Stimulated activated CD8-positive, alpha-beta memory T cell treated with anti-CD3 and anti-CD28 coated beads, Interleukin-4, amount 100 ng/mL, for 48 hours (primary cell): Measurements from ENCODE around the gene AMZ1.
A peak's percentile ranks its signal among the peaks of the same experiment; 100 is the strongest.

Source experiments
- DNase-seq: peaks from one replicate; pipeline ENCODE4 v3.0.0-alpha.2; 2020

The AMZ1 gene, protein sequence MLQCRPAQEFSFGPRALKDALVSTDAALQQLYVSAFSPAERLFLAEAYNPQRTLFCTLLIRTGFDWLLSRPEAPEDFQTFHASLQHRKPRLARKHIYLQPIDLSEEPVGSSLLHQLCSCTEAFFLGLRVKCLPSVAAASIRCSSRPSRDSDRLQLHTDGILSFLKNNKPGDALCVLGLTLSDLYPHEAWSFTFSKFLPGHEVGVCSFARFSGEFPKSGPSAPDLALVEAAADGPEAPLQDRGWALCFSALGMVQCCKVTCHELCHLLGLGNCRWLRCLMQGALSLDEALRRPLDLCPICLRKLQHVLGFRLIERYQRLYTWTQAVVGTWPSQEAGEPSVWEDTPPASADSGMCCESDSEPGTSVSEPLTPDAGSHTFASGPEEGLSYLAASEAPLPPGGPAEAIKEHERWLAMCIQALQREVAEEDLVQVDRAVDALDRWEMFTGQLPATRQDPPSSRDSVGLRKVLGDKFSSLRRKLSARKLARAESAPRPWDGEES

DNA sequence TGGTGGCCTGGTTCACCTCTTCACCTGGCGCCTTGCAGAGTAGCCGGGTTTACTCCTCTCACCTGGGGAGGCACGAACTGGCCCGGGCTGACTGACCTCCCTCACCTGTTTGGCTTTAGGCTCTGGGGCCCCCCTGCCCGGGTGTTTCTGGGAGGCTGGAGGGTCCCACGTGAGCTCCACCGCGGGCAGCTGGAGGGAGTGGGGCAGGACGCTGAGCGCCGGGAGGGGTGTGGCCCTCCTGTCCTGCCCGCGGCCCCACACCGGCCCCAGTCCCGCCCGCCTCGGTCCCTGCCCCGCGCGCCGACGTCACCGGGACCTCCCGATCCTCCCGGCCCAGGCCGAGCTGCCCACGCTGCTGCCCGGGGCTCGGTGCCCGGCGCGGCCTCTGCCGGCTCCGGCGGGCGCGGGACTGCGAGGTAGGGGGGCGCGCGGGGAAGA is at the start of gene AMZ1:
Gene AMZ1 (plus strand): TSS at position 322 of the 438 bp plus-strand sequence. CDS start 12,250 bp downstream, outside the sequence.
- no peak for DNase-seq

DNA sequence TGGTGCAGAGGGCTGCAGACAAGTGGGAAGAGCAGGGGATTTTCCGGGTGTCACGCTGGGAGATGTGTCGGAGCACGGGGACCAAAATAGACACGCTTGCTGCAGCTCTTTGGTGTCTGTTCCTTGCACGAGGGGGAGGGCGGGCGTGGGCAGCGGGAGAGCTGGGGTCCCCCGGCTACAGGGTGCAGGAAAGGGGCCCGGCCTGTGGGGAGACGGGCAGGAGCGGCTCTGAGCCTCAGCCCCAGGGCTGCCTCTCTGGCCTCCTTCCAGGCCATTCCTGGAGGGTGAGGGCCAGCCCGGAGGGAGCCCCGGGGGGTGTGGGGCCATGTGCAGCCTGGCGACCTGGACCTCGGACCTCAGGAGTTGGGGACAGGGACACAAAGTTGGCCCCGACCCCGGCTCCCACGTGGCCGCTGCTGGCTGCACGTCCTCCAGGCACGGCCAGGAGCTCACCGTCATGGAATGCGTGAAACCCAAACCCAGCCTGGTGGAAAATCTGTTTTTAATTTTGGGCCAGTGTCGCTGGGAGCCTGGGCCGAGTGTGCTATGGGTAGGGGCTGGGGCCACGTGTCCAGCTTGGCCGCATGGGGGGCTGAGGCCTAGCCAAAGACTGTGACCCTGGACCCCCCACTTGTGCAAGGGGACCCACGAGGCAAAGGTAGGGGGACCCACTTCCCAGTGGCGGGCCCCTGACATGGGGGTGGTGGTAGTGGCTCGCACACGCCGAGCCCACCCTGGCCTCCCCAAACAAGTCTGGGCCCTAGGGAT is 49.6 kb upstream of the AMZ1 start:
- no peak for DNase-seq

DNA sequence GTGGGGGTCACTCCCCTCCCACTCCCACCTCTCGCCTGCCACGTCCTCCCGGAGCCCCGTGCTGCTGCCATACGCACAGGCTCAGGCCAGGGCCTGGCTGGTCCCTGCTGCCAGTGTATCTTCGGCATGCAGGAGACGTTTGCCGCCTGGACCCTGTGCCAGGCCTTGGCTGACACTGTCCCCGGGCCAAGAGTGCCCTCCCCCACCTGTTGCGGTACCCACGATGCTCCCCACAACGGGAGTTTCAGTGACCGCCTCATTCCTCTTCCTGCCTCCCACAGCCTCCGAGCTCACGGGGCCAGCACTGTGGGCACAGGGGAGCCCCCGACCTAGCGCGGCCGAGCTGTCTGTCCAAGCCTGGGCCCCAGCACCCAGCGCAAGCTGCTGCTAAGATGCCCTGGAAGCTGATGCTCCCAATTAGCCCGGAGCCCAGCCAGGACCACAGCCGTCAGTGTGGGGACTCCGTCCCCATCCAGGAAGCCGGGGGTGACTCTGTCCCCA is 48.8 kb upstream of the AMZ1 start:
- DNase-seq = no peak

DNA sequence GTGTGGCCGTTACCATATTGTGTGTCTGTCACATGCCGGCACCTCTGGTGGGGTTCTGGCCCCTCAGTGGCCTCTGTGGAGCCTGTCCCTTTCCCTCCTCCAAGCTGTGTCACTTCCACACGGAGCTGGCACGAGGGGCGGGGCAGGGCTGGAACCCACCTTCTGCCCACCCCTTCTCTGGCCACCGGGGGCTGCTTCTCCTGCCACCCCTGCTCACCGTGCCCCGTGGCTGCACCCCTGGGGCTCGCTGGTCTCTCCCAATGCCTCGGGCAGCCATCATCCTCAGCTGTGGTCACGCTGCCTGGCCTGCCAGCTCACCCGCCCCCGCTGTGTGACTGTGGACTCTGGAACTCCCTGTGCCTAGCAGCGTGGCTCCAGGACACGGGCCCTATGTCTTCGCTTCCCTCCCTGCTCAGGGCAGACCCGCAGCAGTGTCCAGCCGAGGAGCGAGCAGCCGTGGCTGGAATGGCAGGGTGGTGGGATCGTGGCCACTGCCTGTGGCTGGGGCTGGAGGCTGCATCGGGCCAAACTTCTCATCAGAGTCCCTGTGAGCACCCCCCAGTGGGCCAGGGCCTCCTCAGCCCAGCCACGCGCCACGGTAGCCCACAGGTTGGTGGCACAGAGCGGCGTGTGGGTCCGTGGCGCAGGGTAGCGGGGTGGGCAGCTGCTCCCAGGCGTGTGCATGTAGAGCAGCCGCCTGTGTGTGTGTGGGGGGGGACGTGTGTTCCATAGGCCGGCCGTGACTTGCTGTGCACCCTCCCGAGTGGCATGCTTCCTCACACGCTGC is 48.1 kb upstream of the AMZ1 start:
- DNase-seq = no peak

DNA sequence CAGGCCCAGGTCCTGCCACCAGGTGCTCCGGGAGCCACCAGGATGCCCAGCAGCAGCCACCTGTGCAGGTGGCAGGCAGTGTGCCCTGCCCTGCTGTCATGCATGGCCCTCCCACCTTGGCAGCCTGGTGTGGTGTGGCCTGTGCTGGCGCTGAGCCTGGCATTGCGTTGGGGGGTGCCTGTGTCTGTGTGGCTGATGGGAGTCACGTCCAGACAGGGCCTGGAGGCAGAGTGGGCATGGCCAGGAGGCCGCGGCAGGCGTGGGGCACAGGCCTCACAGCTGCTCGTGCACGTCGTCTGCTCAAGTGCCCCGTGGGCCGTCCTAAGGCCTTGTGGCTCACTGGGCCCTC is 47.5 kb upstream of the AMZ1 start:
- no peak for DNase-seq

DNA sequence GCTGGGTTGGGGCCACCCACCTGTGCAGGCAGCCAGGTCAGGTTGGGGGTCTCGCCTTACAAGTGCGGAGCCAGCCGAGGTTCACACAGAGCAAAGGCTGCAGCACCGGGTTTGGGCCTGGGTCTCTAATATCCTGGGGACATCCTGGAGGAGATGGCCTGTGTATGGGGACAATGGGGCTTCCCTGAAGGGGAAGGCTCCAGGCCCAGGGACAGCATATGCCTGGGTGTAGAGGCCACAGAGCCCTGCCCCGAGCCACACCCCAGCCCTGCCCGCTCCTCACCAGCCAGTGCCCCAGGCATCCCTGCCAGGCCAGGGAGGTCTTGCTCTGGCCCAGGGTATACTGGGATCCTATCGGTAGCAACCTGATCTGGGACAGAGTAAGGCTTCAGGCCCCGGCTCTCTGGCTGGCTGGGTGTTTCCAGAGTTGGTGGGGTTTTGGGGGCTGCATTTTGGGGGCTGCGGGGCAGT is 47.1 kb upstream of the AMZ1 start:
- no peak for DNase-seq

DNA sequence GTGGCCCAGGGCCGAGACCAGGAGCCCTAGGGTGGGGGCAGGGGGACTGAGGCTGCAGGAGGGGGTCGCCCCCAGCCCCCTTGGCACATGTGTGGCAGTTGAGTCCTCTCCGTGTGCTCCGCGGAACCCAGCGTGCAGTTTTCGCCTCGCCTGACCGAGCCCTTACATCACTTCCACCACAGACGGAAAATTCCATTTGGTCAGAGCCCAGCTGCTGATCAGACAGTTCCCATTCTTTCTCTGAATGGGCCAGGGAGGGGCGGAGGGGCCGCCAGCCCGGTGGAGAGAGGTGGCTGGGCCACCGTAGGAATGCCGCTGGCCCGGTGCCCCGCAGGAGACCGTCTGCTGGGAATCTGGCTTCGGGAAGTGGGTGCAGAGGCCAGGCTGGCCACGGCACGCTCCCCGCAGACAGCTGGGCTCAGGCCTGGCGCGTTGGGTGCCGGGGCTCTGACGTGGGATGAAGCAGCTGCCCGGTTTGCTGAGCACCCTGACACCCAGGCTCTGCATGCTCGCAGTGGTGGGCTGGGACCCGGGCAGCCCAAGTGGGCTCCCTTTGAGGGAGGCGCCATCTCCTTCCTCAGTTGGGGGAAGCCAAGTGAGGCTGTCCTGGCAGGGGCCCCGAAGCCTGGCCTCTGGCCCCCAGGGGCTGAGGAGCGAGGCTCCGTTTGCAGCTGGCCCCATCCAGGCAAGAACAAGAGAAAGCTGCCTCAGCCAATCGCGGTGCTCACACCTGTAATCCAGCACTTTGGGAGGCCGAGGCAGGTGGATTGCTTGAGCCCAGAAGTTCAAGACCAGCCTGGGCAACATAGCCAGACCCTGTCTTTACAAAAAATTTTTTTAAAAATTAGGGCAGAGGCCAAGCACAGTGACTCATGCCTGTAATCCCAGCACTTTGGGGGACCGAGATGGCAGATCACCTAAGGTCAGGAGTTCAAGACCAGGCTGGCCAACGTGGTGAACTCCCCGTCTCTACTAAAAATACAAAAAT is 46.3 kb upstream of the AMZ1 start:
- DNase-seq = no peak

DNA sequence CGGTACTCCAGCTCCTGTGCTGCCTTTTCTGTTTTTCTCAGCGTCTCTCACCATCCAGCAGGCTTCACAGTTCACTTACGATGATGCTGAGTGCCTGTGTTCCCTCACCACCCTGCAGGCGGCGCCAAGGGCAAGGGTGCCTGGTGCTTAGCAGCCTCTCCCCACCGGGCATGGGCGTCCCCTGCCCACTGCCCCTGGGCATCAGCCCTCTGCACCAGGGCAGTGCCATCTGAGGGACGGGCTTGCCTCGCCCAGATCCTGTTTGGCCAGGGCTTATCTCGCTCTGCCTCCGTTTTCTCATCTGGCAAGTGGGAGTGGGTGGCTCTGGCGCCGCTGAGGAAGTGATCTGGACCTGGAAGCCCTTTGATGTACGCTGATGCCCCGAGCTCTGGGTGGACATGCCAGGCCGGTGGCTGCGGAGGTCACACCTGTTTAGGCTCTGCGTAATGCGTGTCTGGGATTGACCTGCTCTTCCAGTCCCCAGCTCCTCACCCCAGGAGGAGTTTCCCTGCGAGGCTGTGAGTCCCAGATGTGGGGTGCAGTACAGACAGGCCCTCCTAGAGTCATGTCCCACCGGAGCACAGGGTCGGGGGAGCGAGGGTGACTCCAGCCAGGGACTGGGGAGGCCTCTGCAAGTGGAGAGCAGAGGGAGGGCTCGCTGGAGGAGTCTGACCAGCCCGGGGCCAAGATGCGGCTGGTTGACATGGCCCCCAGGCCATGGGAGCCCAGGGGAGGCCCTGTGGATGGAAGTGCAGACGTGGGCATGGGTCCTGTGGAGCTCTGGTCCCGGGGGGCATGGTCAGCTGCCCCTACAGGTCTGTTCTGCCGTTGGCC is 44.4 kb upstream of the AMZ1 start:
- no peak for DNase-seq

DNA sequence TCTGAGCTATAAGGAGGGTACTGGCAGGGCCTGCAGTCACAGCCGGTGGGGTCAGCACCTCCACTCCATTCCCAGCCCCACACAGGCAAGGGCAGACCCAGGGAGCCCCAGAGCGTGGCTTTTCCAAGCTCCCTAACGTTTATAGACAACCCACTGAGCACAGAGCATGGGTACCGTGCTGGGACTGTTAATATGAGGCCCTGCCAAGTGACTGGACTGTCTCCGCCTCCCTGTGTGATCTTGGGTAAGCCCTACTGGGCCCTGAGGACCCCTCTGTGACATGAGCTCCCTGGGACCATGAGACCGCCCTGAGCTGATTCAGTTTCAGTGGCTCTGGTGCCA is 43.8 kb upstream of the AMZ1 start:
- DNase-seq = no peak

DNA sequence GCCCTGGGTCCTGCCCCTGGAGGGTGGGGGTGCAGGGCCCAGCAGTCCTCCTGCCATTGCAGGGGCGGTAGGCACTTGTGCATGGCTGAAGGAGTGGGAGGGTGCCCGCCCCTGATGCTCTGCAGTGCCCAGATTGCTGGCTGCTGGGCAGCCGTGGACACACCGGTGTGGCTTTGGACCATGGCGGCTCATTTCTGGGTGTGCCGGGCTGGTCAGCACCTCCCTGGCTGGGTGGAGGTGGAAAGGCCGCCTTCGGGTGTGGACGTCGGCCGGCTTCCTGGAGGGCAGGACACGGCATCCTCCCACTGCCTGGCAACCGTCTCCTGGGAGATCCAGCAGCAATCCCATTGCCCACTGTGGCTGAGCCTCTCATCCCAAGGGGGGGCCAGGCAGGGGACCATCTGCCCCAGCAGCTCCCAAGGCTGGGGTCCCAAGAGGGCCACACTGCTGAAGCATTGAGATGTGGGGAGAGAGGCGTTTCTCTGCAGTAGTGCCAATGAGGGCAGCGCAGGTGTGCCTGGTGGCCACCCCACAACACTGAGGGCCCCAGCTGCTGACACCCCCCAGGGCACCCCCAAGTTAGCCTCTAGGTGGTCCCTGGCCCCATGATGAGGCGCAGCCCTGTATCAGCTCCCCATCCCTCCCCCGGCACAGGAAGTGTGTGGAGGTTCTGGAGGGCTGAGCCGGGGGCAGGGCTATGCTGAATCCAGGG is 43.3 kb upstream of the AMZ1 start:
- no peak for DNase-seq

DNA sequence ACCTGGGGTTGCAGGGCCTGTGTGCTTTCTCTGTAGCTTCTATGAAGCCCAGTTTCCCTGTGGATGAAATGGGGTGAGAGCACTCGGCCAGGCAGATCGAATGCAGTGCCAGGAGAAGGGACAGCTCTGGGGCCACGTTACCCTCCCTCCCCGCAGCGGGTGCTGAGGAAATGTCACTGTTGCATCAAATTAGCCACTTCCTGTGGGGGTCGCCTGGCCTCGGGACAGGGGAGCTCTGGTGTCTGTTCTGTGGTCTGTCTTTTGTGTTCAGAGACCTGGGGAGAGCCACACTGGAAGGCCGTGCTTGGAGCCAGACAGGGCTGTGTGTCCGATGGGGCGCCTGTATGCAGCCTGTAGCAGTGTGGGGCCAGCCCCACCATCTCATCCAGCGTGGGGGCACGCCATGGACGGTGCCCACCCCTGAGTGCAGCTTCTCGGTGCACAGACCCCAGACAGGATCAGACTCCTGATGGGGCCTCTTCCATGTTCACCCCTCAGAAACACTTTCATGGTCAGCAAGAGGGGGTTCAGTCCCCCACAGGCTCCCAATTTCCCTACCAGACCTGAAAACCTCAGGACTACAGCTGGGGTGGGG is 42.6 kb upstream of the AMZ1 start:
- peak; percentile 66 for DNase-seq

DNA sequence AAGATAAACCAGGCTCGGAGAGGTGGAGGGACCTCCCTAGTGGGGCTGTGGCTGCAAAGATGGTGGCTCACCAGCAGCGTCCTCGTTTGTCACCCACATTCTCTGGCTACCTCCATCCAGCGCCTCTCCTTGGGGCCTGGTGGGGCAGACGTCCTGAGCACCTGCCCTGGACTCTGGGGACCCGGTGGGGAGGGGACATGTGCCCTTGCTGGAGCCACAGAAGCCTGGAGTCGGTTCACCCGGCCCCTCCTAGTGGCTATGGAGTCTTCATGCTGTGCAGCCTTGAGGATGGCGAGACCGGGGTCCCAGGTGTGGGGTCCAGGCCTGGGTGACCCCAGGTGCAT is 41.7 kb upstream of the AMZ1 start:
- DNase-seq = no peak

DNA sequence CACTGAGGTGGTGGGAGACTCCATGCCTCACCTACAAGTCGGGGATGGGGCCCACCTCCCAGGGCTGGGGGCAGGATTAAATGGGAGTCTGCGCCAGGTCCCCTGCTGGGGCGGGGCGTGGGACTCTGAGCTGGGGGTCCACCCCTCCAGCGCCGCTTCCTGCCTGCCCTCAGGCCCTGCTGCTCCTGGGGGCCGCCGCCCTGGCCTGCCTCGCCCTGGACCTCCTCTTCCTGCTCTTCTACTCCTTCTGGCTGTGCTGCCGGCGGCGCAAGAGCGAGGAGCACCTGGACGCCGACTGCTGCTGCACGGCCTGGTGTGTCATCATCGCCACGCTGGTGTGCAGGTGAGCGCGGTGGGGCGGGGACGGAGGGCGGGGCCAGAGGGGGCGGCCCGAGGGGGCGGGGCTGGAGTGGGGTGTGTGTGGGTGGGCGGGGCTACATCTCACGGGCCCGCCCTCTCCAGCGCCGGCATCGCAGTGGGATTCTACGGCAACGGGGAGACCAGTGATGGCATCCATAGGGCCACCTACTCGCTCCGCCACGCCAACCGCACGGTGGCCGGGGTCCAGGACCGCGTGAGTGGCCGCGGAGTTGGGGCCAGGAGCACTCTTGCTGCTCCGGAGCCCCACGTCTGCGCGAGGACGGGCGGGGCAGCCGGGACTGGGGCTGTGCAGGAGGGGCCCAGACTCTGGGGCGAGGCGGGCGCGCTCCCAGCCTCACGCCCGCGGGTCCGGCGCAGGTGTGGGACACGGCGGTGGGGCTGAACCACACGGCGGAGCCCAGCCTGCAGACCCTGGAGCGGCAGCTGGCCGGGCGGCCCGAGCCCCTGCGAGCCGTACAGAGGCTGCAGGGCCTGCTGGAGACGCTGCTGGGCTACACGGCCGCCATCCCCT is 41.1 kb upstream of the AMZ1 start:
- no peak for DNase-seq

DNA sequence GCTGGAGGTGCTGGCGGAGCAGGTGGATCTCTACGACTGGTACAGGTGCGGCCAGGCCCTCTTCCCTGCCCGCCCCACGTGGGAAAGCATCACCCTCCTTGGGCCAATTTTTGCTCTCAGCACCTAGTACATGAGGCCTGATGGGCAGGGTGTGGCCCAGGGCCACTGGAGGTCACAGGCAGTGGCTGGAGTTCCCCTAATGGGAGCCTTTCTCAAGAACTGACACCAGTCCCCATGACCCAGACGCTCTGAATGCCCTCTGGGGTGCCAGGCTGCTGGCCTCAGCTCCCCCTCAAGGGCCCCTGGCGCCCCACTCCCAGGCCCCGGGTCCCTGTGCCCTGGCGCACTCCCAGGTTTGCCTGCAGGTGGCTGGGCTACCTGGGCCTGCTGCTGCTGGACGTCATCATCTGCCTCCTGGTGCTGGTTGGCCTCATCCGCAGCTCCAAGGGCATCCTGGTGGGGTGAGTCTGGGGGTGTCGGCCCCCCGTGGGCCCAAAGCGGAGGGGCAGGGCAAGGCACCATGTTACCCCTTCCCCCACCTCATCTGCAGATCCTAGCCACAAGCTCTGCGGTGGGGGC is 40.3 kb upstream of the AMZ1 start:
- DNase-seq = no peak

DNA sequence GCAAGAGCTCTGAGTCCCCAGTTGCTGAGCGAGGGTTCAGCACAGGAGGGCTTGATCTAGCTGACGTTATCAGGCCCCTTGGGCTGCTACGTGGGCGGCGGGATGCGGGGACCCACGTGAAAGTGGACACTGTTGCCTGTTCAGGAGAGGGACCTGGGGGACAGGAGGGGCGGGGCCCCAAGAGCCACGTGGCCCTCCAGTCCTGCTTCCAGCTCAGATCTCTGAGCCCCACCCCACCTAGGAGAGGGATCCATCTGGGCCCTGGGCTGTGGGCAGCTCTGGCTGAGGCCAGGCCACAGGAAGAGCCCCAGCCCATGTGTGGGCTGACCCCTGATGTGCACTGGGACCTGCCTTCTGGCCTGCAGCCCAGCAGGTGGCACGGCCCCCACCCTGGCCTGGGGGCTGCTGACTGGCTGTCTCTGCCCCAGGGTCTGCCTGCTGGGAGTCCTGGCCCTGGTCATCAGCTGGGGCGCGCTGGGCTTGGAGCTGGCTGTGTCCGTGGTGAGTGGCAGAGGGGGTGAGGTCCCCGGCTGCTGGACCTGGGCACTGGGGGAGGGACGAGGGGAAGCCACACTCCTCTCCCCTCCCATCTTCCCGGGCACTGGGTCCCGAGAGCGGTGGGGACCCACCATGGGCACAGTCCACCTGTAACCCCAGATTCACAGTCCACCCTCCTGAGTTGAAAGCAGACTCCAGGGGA is 38.7 kb upstream of the AMZ1 start:
- DNase-seq = no peak

DNA sequence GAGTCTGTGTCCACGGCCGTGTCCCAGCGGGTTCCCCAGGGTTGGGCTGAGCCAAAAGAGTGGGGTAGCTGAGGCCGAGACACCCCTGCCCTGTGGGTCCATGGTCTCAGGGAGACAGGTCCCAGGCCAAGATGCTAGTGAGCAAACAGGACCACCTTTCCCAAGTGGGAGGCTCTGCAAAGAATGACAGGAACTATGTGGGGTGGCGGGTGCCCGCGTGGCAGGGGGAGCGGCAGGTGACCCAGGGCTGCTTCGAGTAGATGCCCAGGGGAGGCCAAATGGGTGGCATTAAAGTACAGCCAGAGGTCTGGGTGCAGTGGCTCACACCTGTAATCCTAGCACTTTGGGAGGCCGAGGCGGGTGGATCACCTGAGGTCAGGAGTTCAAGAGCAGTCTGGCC is 38.0 kb upstream of the AMZ1 start:
- no peak for DNase-seq

DNA sequence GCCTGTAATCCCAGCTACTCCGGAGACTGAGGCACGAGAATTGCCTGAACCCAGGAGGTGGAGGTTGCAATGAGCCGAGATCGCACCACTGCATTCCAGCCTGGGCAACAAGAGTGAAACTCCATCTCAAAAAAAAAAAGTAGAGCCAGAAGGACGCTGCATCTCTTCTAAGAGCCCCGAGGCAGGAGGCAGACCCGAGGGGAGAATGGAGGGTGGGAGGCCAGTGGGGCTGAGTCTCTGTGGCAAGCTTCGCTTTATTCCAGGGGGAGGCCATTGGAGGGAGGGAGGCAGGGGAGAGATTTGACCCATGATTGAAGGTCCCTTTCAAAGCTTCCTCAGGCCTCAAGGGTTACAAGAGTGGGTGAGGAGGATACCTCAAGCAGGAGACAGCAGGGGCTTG is 37.6 kb upstream of the AMZ1 start:
- no peak for DNase-seq

DNA sequence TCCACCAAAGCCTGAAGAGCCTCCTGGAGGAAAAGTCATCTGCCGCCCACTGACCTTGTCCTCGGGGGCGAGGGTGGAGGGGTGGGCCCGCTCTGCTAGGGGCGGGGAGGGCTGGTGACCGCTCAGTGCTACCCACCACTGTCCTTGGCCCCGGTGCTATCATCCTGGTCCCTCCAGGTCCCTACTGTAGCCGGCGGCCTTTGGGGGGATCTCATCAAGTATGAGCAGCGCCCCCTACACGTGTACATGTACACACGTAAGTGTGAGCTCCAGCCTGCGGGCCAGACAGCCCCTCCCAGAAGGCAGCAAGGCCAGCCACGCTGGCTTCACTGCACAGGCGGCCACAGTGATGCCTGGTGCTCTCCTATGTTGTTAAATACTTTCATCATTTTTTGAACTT is 36.7 kb upstream of the AMZ1 start:
- no peak for DNase-seq
